Muscle layer of duodenum (tissue), 2 donors: Measurements from ENCODE around the gene GNG4.
"Not testable (repeated sequence)": the region's sequence is repeated elsewhere in the genome, so short reads cannot be mapped to it uniquely, and the experiment has no call there.

Experiments used
- H3K27ac ChIP-seq: one replicate; pipeline ENCODE4 v1.7.0; 2013; ENCODE audit warnings: mild to moderate bottlenecking, low read length
- H3K27me3 ChIP-seq: one replicate; pipeline ENCODE4 v1.7.0; 2013; ENCODE audit warnings: low read depth, mild to moderate bottlenecking, control low read depth, low read length
- H3K36me3 ChIP-seq, 2 donors: one replicate each; pipeline ENCODE4 v1.7.0; 2013; ENCODE audit warnings: low read length in 2 of 2, control low read depth in 1 of 2, mild to moderate bottlenecking in 1 of 2; ENCODE audit not compliant: insufficient read depth in 2 of 2, control insufficient read depth in 1 of 2
- H3K4me1 ChIP-seq, 2 donors: one replicate each; pipeline ENCODE4 v1.7.0; 2013; ENCODE audit warnings: low read length in 2 of 2, mild to moderate bottlenecking in 2 of 2, control low read depth in 1 of 2, moderate library complexity in 1 of 2; ENCODE audit not compliant: insufficient read depth in 2 of 2, control insufficient read depth in 1 of 2
- H3K4me3 ChIP-seq, 2 donors: one replicate each; pipeline ENCODE4 v1.7.0; 2013; ENCODE audit warnings: low read length in 2 of 2, low read depth in 1 of 2, mild to moderate bottlenecking in 1 of 2
- H3K9me3 ChIP-seq, 2 donors: one replicate each; pipeline ENCODE4 v1.7.0; 2013; ENCODE audit warnings: low read length in 2 of 2, control low read depth in 1 of 2, mild to moderate bottlenecking in 1 of 2; ENCODE audit not compliant: control insufficient read depth in 1 of 2
- donor health status: healthy.

GNG4 gene

DNA sequence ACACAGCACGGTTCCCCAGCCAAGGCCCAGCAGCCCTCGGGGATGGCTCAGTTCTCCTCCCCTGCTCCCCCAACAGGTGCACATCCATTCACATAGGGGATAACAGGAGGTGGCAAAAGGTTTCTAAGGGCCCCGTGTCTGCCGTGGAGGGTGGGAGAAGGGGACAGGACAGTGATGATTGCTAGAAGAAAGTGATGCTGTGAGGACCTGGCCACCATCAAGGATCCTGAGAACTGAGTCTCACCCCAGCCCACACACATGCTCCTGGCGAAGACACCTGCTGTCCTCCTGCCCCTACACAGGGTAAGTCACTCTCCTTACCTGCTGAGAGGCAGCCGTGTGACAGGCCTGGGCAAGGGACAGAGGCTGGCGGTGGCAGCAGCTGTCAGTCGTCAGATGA is 54.5 kb downstream of the GNG4 start:
- Histone ChIP-seq H3K9me3 (no peaks in the 10 kb centered on the region), H3K27ac (no peak overlapping the region), H3K4me1 (no peaks in the 10 kb centered on the region), H3K36me3 (no peaks in the 10 kb centered on the region), H3K27me3 (no peaks in the 10 kb centered on the region), H3K4me3 (no peak overlapping the region)

DNA sequence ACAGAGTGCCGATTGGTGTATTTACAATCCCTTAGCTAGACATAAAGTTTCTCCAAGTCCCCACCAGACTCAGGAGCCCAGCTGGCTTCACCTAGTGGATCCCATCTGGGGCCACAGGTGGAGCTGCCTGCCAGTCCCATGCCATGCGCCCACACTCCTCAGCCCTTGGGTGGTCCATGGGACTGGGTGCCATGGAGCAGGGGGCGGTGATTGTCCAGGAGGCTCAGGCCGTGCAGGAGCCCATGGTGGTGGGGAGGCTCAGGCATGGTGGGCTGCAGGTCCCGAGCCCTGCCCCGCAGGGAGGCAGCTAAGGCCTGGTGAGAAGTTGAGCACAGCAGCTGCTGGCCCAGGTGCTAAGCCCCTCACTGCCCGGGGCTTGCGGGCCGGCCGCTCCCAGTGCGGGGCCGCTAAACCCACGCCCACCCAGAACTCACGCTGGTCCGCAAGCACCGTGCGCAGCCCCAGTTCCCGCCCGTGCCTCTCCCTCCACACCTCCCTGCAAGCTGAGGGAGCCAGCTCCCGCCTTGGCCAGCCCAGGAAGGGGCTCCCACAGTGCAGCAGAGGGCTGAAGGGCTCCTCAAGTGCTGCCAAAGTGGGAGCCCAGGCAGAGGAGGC is 55.2 kb downstream of the GNG4 start:
- not testable (repeated sequence) for H3K4me3 ChIP-seq, H3K36me3 ChIP-seq, H3K9me3 ChIP-seq, H3K4me1 ChIP-seq, H3K27ac ChIP-seq, H3K27me3 ChIP-seq

DNA sequence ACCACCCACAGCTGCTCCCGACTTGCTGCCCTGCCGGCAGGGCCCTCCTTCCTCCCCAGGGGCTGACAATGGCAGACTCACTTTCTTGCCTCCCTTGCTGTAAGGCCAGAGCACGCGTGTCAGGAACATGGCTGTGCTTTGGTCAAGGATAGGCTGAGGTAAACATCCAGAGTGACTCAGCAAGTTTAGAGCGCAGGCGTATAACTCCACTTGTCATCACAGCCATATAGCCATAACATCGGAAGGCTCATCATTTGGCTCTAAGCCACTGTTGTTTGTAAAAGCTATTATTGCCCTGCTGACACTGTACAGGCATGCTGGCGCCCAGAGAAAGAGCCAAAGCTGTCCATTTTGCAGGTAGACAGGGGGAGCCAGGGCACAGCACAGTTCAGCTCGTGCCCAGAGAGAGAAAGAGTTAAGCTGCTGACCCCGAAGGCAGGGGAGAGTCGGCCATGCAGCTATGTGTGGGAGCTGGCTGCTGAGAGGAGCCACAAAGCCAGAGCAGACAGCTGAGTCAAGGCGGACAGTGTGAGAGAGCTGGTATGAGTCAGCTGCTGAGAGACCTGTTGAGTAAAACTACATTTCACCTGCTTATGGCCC is 60.6 kb downstream of the GNG4 start:
- Histone ChIP-seq H3K4me3 (no peak overlapping the region), H3K27me3 (no peaks in the 10 kb centered on the region), H3K9me3 (no peaks in the 10 kb centered on the region), H3K27ac (no peak overlapping the region), H3K4me1 (no peaks in the 10 kb centered on the region), H3K36me3 (no peaks in the 10 kb centered on the region)

DNA sequence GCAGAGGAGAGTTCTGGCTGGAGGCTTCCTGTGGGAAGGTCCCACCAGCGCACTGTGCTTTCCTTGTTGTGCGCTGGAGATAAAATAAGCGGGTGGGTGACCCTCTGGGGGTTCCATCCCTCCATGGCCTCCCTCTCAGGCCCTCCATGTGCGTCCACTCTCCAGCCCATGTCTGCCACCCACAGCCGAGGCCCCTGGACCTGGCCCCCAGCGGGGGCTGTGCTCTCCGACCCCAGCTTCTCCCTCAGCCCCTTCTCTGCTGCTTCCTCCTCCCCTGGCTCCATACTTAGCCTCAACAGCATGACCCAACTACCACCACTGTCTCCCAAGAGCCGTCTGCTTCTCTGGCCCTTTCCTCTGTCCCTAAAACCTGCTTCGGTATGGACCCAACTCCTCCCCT is 61.4 kb downstream of the GNG4 start:
- H3K36me3 ChIP-seq: no peaks in the 10 kb centered on the region
- no peaks in the 10 kb centered on the region for H3K9me3 ChIP-seq
- H3K27me3 ChIP-seq: no peaks in the 10 kb centered on the region
- H3K4me1 ChIP-seq: no peaks in the 10 kb centered on the region
- no peak overlapping the region for H3K4me3 ChIP-seq
- H3K27ac ChIP-seq: no peak overlapping the region

DNA sequence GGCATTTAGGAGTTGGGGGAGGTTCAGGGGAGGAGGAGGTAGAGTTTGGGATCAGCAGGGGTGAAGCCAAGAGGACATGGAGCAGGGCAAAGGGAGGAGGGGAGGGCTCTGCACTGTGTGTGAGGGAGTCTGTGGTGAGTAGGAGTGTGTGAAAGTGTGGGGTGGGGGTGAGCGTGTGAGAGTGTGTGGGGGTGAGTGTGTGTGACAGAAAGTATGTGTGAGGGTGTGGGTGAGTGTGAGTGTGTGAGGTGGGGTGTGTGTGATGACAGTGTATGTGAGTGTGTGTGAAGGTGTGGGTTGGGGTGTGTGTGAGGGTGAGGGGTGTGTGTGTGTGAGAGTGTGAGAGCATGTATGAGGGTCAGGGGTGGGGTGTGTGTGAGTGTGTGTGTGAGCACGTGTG is 62.6 kb downstream of the GNG4 start:
- Histone ChIP-seq H3K27ac (no peak overlapping the region), H3K4me1 (no peaks in the 10 kb centered on the region), H3K36me3 (no peaks in the 10 kb centered on the region), H3K9me3 (no peaks in the 10 kb centered on the region), H3K27me3 (no peaks in the 10 kb centered on the region), H3K4me3 (no peak overlapping the region)

DNA sequence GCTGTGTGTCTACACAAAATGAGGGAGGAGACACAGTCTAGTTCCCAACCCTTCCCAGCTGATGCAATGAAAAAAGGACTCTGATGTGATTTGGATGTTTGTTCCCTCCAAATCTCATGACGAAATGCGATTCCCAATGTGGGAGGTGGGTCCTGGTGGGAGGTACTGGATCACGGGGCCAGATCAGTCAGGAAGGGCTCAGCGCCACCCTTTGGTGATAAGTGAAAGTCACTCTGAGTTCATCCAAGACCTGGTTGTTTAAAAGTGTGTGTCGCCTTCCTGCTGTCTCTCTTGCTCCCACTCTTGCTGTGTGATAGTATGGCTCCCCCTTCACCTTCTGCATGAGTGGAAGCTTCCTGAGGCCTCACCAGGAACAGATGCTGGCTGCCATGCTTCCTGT is 63.2 kb downstream of the GNG4 start:
- Histone ChIP-seq H3K9me3 (no peaks in the 10 kb centered on the region), H3K27me3 (no peaks in the 10 kb centered on the region), H3K36me3 (no peaks in the 10 kb centered on the region), H3K27ac (no peak overlapping the region), H3K4me3 (no peak overlapping the region), H3K4me1 (no peaks in the 10 kb centered on the region)

DNA sequence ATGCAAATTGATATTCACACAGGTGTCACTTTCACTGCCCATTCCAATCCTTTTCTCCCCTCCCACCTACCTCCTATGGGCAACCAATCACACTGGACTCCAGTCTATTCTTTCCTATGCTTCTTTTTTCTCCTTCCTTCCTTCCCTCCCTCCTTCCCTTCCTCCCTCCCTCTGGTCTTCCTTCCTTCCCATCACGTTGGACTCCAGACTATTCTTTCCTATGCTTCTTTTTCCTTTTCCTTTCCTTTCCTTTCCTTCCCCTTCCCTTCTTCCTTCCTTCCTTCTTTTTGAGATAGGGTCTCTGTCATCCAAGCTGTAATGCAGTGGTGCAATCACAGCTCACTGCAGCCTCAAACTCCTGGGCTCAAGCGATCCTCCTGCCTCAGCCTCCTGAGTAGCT is 64.6 kb downstream of the GNG4 start:
- no peaks in the 10 kb centered on the region for H3K36me3 ChIP-seq
- no peaks in the 10 kb centered on the region for H3K9me3 ChIP-seq
- H3K27me3 ChIP-seq: no peaks in the 10 kb centered on the region
- no peak overlapping the region for H3K4me3 ChIP-seq
- no peak overlapping the region for H3K27ac ChIP-seq
- no peaks in the 10 kb centered on the region for H3K4me1 ChIP-seq

DNA sequence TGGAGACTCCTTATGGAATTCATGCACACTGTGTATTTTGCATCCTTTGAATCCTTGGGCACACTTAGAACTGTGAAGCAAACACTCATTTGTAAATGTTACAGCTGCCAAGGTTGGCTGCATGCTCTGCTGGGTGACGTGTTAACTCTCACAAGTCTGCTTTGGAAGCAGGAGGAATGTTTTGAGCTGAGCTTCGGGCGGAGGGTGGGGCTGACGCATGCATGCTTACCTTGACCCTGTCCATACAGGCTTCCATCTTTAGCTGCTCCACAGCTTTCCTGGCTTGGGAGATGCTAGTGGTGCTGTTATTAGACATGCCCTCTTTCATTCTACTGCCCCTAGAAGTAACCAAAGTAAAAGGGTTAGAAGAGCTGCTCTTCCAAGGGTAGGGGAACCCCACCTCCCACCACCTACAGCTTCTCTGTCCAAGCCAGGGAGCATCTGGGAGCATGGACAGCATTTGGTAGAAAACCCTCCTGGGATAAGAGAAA is 66.0 kb downstream of the GNG4 start:
- Histone ChIP-seq H3K4me1 (no peaks in the 10 kb centered on the region), H3K36me3 (no peaks in the 10 kb centered on the region), H3K4me3 (no peak overlapping the region), H3K27me3 (no peaks in the 10 kb centered on the region), H3K9me3 (no peaks in the 10 kb centered on the region), H3K27ac (no peak overlapping the region)

DNA sequence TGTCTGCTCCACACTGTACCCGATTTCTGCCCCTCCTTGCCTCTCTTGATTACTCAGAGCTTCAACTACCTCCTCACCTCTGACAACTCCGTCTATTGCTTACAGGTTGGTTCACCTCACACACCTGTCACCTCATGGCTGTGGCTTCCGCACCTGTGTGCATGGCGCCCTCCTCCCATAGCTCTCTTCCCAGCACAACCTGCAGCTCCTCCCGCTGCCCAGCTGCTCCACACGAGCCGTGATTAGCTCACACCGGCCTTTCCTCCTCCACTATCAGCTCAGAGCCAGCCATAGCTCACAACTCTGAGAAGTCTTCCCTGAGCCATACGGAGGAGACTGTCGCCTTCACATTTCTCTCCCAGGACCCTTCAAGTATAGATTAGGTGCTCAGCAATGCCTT is 67.5 kb downstream of the GNG4 start:
- Histone ChIP-seq H3K4me3 (no peak overlapping the region), H3K9me3 (no peaks in the 10 kb centered on the region), H3K27me3 (no peaks in the 10 kb centered on the region), H3K27ac (no peak overlapping the region), H3K36me3 (no peaks in the 10 kb centered on the region), H3K4me1 (no peaks in the 10 kb centered on the region)

DNA sequence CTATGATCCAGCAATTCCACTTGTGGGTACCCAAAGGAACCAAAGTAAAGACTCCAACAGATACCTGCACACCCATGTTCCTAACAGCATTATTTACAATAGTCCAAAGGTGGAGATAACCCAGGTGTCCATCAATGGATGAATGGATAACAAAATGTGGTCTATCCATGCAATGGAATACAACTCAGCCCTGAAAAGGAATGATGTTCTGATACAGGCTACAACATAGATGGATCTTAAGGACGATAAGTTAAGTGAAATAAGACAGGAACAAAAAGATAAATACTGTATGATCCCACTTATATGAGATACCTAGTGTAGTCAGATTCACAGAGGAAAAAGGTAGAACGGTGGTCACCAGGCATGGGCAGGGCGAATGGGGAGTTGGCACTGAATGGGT is 69.7 kb downstream of the GNG4 start:
- Histone ChIP-seq H3K4me1 (no peaks in the 10 kb centered on the region), H3K9me3 (no peaks in the 10 kb centered on the region), H3K27me3 (no peaks in the 10 kb centered on the region), H3K36me3 (no peaks in the 10 kb centered on the region), H3K27ac (no peak overlapping the region), H3K4me3 (no peak overlapping the region)

DNA sequence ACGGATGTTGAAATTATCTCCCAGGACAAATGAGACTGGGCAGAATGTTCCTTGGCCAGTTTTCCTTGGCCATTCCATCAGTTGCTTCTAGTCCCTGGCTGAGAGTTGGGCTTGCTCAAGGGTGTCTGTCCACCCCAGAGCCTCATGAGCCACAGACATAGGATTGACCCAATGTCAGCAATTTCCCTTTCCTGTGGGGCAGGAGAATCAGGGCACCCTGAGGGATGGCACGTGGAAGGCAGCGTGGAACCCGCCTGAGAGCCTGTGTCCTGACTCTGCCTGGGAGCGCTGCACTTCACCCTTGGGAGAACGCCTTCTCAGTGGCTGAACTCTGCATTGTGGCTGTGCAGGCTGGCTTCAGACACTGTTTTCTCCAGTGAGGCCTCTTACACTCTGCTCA is 74.0 kb downstream of the GNG4 start:
- Histone ChIP-seq H3K27ac (no peak overlapping the region), H3K4me3 (no peak overlapping the region), H3K4me1 (no peaks in the 10 kb centered on the region), H3K27me3 (no peaks in the 10 kb centered on the region), H3K36me3 (no peaks in the 10 kb centered on the region), H3K9me3 (no peaks in the 10 kb centered on the region)

DNA sequence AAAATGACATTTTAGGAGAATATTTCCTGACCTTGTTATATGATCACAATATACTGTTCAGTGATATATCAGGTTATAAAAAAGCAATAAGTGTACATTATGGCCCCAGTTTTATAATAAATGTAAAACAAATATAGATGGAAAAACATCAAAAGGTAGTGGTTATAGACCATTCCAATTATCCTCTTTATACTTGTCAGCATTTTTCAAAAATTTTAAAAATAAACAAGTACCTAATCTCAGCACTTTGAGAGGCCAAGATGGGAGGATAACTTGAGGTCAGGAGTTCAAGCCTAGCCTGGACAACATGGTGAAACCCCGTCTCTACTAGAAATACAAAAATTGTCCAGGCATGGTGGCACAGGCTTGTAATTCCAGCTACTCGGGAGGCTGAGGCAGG is 75.7 kb downstream of the GNG4 start:
- Histone ChIP-seq H3K4me3 (no peak overlapping the region), H3K27ac (no peak overlapping the region), H3K36me3 (no peaks in the 10 kb centered on the region), H3K27me3 (no peaks in the 10 kb centered on the region), H3K4me1 (no peaks in the 10 kb centered on the region), H3K9me3 (no peaks in the 10 kb centered on the region)
